Activated CD8-positive, alpha-beta T cell treated with anti-CD3 and anti-CD28 coated beads for 36 hours (primary cell): ENCODE measurements around the gene PARD6B. TPM values are rescaled to one million over a fixed set of nuclear protein-coding genes. Genes with fewer than 3 reads are reported as not detected.

ENCODE experiments used
- ATAC-seq: fragments of 200-7000 bp; cut with Tn5 transposase; one replicate; pipeline ENCODE4 v1.10.0; 2021; ENCODE audit warnings: mild to moderate bottlenecking, moderate library complexity
- CTCF ChIA-PET: fragments of 350-600 bp; sonication (Branson Sonifier 250); formaldehyde crosslinking; loops from one replicate; lab custom pipeline; 2021; ENCODE audit warnings: antibody characterized with exemption; lab: Charles Lee
- POLR2A ChIA-PET: fragments of 350-600 bp; sonication (Branson Sonifier 250); formaldehyde crosslinking; loops from one replicate; lab custom pipeline; 2021; ENCODE audit warnings: antibody characterized with exemption; lab: Charles Lee
- DNase-seq: peaks from one replicate; pipeline ENCODE4 v3.0.0-alpha.2; 2020
- H3K27ac Mint-ChIP-seq: one replicate; pipeline ENCODE4 v1.8.0; 2021; ENCODE audit warnings: mild to moderate bottlenecking, mixed read lengths
- H3K27me3 Mint-ChIP-seq: one replicate; pipeline ENCODE4 v1.8.0; 2021; ENCODE audit warnings: mixed read lengths
- H3K36me3 Mint-ChIP-seq: one replicate; pipeline ENCODE4 v1.8.0; 2021; ENCODE audit warnings: low read depth, mixed read lengths
- H3K4me1 Mint-ChIP-seq: one replicate; pipeline ENCODE4 v1.8.0; 2021; ENCODE audit warnings: low read depth, mixed read lengths
- H3K4me3 Mint-ChIP-seq: one replicate; pipeline ENCODE4 v1.8.0; 2021; ENCODE audit warnings: mild to moderate bottlenecking, moderate library complexity, mixed read lengths
- H3K9me3 Mint-ChIP-seq: one replicate; pipeline ENCODE4 v1.8.0; 2021; ENCODE audit warnings: mixed read lengths
- intact Hi-C: fragments of 100-400 bp; cut with micrococcal nuclease; formaldehyde crosslinking; loops from one replicate; pipeline ENCODE4 v1.10.0; 2022
- total RNA-seq, 2 experiments: library from RNA; stranded (reverse); gene quantifications; one replicate each; pipeline ENCODE4 v1.2.3, GENCODE V29; 2021
- TF ChIP-seq, protein P1 (sequence below): fragments of 200-600 bp; IDR thresholded peaks from one replicate; pipeline ENCODE4 v1.8.0; 2022; ENCODE audit warnings: antibody characterized with exemption, mild to moderate bottlenecking

Gene PARD6B
- total RNA-seq, 2 experiments from 2014 or later, result 4.7 to 6.6 TPM

GRCh38 chr20:50686821-50687220 is 44.6 kb upstream of the PARD6B start:
- DNase-seq, result no peak
- peaks cover 7% of the 10 kb centered on the region for H3K4me1 Mint-ChIP-seq
- no peak overlapping the region for H3K4me3 Mint-ChIP-seq
- H3K27ac Mint-ChIP-seq, result no peak overlapping the region
- ATAC-seq, result no peak
- ChIA-PET POLR2A (no interaction called here), CTCF (interaction anchor here (1.0 kb wide), 1 partner anchor 24 kb away, joined by 3 read pairs; no protein-coding TSS in a partner anchor)
- no peaks in the 10 kb centered on the region for H3K9me3 Mint-ChIP-seq
- TF ChIP-seq, protein P1, sequence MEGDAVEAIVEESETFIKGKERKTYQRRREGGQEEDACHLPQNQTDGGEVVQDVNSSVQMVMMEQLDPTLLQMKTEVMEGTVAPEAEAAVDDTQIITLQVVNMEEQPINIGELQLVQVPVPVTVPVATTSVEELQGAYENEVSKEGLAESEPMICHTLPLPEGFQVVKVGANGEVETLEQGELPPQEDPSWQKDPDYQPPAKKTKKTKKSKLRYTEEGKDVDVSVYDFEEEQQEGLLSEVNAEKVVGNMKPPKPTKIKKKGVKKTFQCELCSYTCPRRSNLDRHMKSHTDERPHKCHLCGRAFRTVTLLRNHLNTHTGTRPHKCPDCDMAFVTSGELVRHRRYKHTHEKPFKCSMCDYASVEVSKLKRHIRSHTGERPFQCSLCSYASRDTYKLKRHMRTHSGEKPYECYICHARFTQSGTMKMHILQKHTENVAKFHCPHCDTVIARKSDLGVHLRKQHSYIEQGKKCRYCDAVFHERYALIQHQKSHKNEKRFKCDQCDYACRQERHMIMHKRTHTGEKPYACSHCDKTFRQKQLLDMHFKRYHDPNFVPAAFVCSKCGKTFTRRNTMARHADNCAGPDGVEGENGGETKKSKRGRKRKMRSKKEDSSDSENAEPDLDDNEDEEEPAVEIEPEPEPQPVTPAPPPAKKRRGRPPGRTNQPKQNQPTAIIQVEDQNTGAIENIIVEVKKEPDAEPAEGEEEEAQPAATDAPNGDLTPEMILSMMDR, result no peak
- intact Hi-C loops, result no loop called here
- peaks cover 27% of the 10 kb centered on the region for H3K27me3 Mint-ChIP-seq
- no peaks in the 10 kb centered on the region for H3K36me3 Mint-ChIP-seq

GRCh38 chr20:50688256-50688975 is 43.0 kb upstream of the PARD6B start:
- POLR2A ChIA-PET, result interaction anchor here (0.6 kb wide), 1 partner anchor 48 kb away, joined by 3 read pairs; no protein-coding TSS in a partner anchor
- intact Hi-C loops, result no loop called here
- no peak overlapping the region for H3K27ac Mint-ChIP-seq
- no peaks in the 10 kb centered on the region for H3K9me3 Mint-ChIP-seq
- peaks cover 34% of the 10 kb centered on the region for H3K27me3 Mint-ChIP-seq
- TF ChIP-seq, protein P1, result no peak
- H3K4me3 Mint-ChIP-seq, result no peak overlapping the region
- no peak for DNase-seq
- CTCF ChIA-PET, result interaction anchor here (2.3 kb wide), 1 partner anchor 25 kb away, joined by 4 read pairs; no protein-coding TSS in a partner anchor
- H3K4me1 Mint-ChIP-seq, result peaks cover 8% of the 10 kb centered on the region
- H3K36me3 Mint-ChIP-seq, result no peaks in the 10 kb centered on the region
- ATAC-seq, result no peak

GRCh38 chr20:50689864-50690649 is 41.3 kb upstream of the PARD6B start:
- no peaks in the 10 kb centered on the region for H3K9me3 Mint-ChIP-seq
- peaks cover 8% of the 10 kb centered on the region for H3K4me1 Mint-ChIP-seq
- no peak for ATAC-seq
- ChIA-PET CTCF (interaction anchor here (1.0 to 2.3 kb wide), 3 partner anchors 26 to 64 kb away, joined by 3 to 4 read pairs (median 3); no protein-coding TSS in a partner anchor), POLR2A (no interaction called here)
- TF ChIP-seq, protein P1, result no peak
- no peak overlapping the region for H3K27ac Mint-ChIP-seq
- H3K27me3 Mint-ChIP-seq, result peaks cover 36% of the 10 kb centered on the region
- DNase-seq, result no peak
- intact Hi-C loops, result no loop called here
- H3K36me3 Mint-ChIP-seq, result no peaks in the 10 kb centered on the region
- no peak overlapping the region for H3K4me3 Mint-ChIP-seq

- peaks cover 36% of the 10 kb centered on the region for H3K27me3 Mint-ChIP-seq
These were observed 40.5 kb upstream of the PARD6B start, which contains the start of gene RIPOR3 for GRCh38 chr20:50690650-50691572. Gene RIPOR3 (minus strand): TSS chr20:50691542. CDS start chr20:50691128, 414 bp downstream.

More at GRCh38 chr20:50690650-50691572, 40.5 kb upstream of the PARD6B start, which contains the start of gene RIPOR3:
- TF ChIP-seq, protein P1, result no peak
- Mint-ChIP-seq H3K4me3 (no peak within 1 kb of the TSS), H3K36me3 (no peaks in the 10 kb centered on the region), H3K9me3 (no peaks in the 10 kb centered on the region), H3K4me1 (peaks cover 8% of the 10 kb centered on the region), H3K27ac (no peak within 1 kb of the TSS)
- POLR2A ChIA-PET, result no interaction called here
- ATAC-seq (no peak), DNase-seq (peak; percentile 9)
- intact Hi-C loops, result no loop called here
- CTCF ChIA-PET, result interaction anchor here (1.5 kb wide), 1 partner anchor 64 kb away, joined by 3 read pairs; no protein-coding TSS in a partner anchor
